Measurements from ENCODE around the gene ZNF600. TPM values are rescaled to one million over a fixed set of nuclear protein-coding genes. Genes with fewer than 3 reads are reported as not detected.
"Not testable (repeated sequence)": the region's sequence is repeated elsewhere in the genome, so short reads cannot be mapped to it uniquely, and the experiment has no call there.

Gene ZNF600
- total and polyA plus RNA-seq, 2 of the 8 experiments (the other 6 are each of a cell fraction or from before 2014, with no cell fraction given): 2.1 to 8.0 TPM

DNA sequence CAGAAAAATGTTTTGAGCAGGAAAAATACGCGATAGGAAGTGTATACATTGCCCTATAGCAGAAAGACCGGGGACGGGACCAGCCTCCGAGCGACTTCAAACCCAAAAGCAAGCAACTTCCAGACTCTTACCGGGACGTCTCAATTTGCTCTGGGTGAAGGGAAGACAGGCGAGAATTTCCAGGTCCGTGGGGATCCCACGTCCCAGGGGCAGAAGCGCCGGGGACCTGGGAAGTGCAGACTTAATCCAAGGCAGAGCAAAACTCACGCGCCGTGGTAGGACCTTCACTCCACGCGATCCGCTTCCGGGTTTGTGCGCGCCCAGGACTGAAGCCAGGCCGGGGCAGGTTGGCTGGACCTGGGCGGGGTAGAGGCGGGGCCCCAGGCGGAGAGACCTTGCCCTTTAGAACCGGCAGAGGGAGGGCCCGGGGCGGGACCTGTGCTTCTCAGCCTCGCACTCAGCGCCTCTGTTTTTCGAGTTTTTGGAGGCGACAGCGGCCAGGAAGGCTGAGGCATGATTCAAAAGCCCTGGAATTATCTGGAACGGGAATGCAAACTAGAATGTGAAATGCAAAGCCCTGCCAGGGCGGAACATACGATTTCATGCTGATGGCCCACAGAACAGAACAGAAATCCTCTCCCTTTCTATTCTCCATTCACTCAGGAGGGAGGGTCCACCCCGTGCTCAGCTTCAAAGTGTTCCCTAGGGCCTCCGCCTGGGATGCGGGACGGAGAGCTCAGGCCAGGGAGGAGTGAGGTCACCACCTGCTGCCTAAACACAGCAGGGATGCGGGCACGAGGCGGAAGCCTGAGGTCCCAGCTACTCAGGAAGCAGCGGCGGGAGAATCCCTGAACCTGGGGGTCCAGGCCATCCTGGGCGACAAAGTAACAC lies at the start of gene ZNF600 (continued):
- peak; percentile 12 to 30; a peak in 2 of 4 replicates for TF ChIP-seq RAD21 (IDR thresholded peaks at IDR 0.05 in 1 of 2, conservative IDR thresholded peaks at IDR 0.05 in 1 of 2; ENCODE audit: low read depth in 2 of 2, low read length in 2 of 2)

DNA sequence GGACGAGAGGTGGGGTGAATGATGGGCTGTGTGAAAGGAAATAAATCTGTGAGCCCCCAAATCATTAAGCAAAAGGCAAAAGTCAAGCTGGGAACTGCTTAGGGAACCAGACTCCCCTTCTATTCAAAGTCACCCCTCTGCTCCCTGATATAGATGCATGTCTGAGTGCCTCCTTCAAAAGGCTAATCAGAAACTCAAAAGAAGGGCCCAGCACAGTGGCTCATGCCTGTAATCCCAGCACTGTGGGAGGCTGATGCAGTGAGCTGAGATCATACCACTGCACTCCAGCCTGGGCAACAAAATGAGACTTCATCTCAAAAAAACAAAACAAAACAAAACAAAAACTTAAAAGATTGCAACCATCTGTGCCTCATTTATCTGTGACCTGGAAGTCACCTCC lies 47.7 kb upstream of the ZNF600 start:
- H2BK12ac ChIP-seq (ENCODE audit: low read depth, low read length); H3K79me1 ChIP-seq (ENCODE audit: low read depth, low read length); H3K18ac ChIP-seq (ENCODE audit: extremely low read depth, low read length); H3K79me2 ChIP-seq (ENCODE audit: control insufficient read depth in 1 of 2, insufficient read depth in 2 of 2, low read length in 2 of 2); H4K20me1 ChIP-seq (replicated peaks in 1 of 2; ENCODE audit: control insufficient read depth in 1 of 2, insufficient read depth in 2 of 2, low read length in 2 of 2); H3K23ac ChIP-seq (ENCODE audit: insufficient read length); H2AFZ ChIP-seq (ENCODE audit: low read length); H3K4ac ChIP-seq (replicated peaks; ENCODE audit: insufficient read length, low read depth, low read length); H2BK15ac ChIP-seq (ENCODE audit: low read length); H3K4me2 ChIP-seq (ENCODE audit: insufficient read depth in 1 of 2, low read depth in 2 of 2, low read length in 2 of 2); DNase-seq (ENCODE audit: low read depth in 1 of 2, low spot score in 2 of 2); H4K91ac ChIP-seq (replicated peaks; ENCODE audit: insufficient read length, low read length); H3K14ac ChIP-seq (ENCODE audit: insufficient read length); H2BK5ac ChIP-seq (ENCODE audit: low read depth, low read length); H3K36me3 ChIP-seq (ENCODE audit: control insufficient read depth in 2 of 4, insufficient read depth in 4 of 4, low read length in 3 of 4); H3K4me3 ChIP-seq (ENCODE audit: extremely low read depth in 1 of 4, insufficient read depth in 2 of 4, low read depth in 3 of 4, low read length in 4 of 4); H4K5ac ChIP-seq (ENCODE audit: insufficient read length, low read depth, low read length); H3K23me2 ChIP-seq (ENCODE audit: low read depth, low read length); FAIRE-seq; H3K56ac ChIP-seq (replicated peaks; ENCODE audit: insufficient read length, low read depth, low read length); H2BK20ac ChIP-seq (ENCODE audit: low read length); H3K9ac ChIP-seq (replicated peaks in 1 of 4; ENCODE audit: extremely low read depth in 1 of 4, low read depth in 3 of 4, low read length in 3 of 4); H4K8ac ChIP-seq (ENCODE audit: extremely low read depth, insufficient read depth, low read length); POLR2A ChIA-PET (ENCODE audit: partially characterized antibody); H2BK120ac ChIP-seq (replicated peaks; ENCODE audit: low read depth, low read length); H3K27me3 ChIP-seq (replicated peaks in 1 of 4; ENCODE audit: control insufficient read depth in 3 of 4, extremely low read depth in 1 of 4, insufficient read depth in 3 of 4, low read length in 3 of 4); H2AK5ac ChIP-seq (ENCODE audit: low read depth, low read length); H3K27ac ChIP-seq (ENCODE audit: low read depth, low read length); H3K9me3 ChIP-seq (ENCODE audit: insufficient read depth in 2 of 2, low read depth in 1 of 2, low read length in 1 of 2); H3K4me1 ChIP-seq (replicated peaks in 1 of 4; ENCODE audit: control insufficient read depth in 3 of 4, insufficient read depth in 4 of 4, low read length in 3 of 4): not testable (repeated sequence)
- WGBS, 2 experiments (ENCODE audit: extremely low coverage in 1 of 2, insufficient coverage in 1 of 2, insufficient read length in 1 of 2, insufficient replicate concordance in 2 of 2, low coverage in 1 of 2, low lambda C conversion rate in 2 of 2, missing lambda C conversion rate in 1 of 2): 92% methylated on average over 1 of the region's 1 CpG; no CpG with 5 or more reads in 1 of the 2 experiments
- CTCF ChIA-PET (ENCODE audit: partially characterized antibody): interaction anchor here (1.1 kb wide), 1 partner anchor 9 kb away, joined by 3 read pairs; no protein-coding TSS in a partner anchor

Data from H1 (cell line).